Brain microvascular endothelial cell (primary cell): ENCODE data around the gene RNF181.

Experiments
- DNase-seq: peaks from one replicate; pipeline ENCODE4 v3.0.0-alpha.2; 2020
- H3K27ac ChIP-seq: fragments of 250-450 bp; sonication (Bioruptor Pico); 2 replicates; pipeline ENCODE4 v1.5.1; 2020; ENCODE audit warnings: mild to moderate bottlenecking, moderate library complexity
- H3K27me3 ChIP-seq: fragments of 250-450 bp; sonication (Bioruptor Pico); replicated peaks from 2 replicates; pipeline ENCODE4 v1.5.1; 2020; ENCODE audit warnings: mild to moderate bottlenecking
- H3K36me3 ChIP-seq: fragments of 250-450 bp; sonication (Bioruptor Pico); replicated peaks from 2 replicates; pipeline ENCODE4 v1.5.1; 2020; ENCODE audit warnings: mild to moderate bottlenecking
- H3K4me3 ChIP-seq: 2 replicates; pipeline ENCODE4 v1.5.1; 2011; ENCODE audit warnings: low read depth, mild to moderate bottlenecking, control low read depth, low read length, moderate library complexity
- CTCF ChIP-seq: IDR thresholded peaks from 2 replicates; pipeline ENCODE4 v1.5.1; 2011; ENCODE audit warnings: low read depth, mild to moderate bottlenecking, moderate library complexity, low read length, control low read depth, inconsistent platforms; ENCODE audit errors: missing control alignments
- in situ Hi-C: cut with HindIII; loops from 2 replicates; pipeline ENCODE4 v1.10.0; 2017; ENCODE audit warnings: low sequenced_read_pairs, low pct_ligation_motif_present

Gene RNF181

GRCh38 chr2:85584354-85584856 is 11.1 kb upstream of the RNF181 start, which contains the start of gene VAMP5:
VAMP5 (plus strand) TSS chr2:85584431; CDS start chr2:85584491, 60 bp downstream.
- no peak within 1 kb of the TSS for H3K27ac ChIP-seq
- H3K27me3 ChIP-seq: no peaks in the 10 kb centered on the region
- DNase-seq: no peak
- peak within 1 kb of the TSS; percentile 58 for H3K4me3 ChIP-seq
- H3K36me3 ChIP-seq: no peaks in the 10 kb centered on the region
- no peak for TF ChIP-seq CTCF
- in situ Hi-C loops: no loop called here

DNA sequence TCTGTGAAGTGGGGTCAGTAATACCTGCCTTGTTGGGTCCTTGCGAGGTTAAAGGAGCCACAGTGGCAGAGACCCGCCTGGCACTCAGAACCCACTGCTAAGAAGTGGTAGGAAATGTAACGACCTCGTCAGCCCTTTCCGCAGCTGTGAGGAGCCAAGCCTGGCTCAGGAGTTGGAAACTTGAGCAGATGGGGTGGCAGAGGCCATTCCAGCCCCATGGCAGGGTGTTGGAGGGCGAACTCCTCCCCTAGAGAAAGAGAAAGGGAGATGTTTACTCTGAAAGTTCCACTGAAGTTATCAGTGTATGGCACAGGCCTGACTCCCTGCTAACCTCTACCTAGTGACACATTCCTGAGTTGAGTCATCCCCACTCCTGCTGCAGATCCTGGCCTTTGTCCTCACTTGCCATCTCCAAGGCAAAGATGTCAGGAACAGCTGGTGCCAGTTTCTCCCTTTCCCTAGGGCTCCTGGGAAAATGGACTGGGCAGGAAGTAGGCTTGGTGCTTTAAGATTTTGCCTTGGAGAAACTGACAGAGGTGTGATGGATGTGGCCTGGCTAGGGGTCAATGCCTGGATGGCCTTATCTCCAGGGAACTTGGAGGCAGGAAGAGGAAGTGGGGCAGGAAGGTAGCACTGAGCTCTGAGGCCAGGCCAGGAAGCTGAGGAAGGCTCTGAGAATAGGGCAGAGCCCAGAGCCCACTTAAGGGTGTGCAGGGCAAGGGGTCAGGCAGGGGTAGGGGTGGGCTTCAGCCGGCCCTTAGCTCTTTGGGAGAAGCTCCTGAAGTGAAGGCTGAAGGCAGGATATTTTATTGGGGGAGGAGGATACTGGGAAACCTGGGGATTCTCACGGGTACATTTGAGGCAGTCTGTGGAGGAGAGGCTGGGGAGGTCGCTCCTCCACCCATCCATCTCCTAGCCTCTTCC is 10.4 kb upstream of the RNF181 start:
- no peak for DNase-seq
- no peak overlapping the region for H3K27ac ChIP-seq
- no peaks in the 10 kb centered on the region for H3K36me3 ChIP-seq
- TF ChIP-seq CTCF: no peak
- no peaks in the 10 kb centered on the region for H3K27me3 ChIP-seq
- peak overlapping the region; percentile 58 for H3K4me3 ChIP-seq
- in situ Hi-C loops: no loop called here

- no peak overlapping the region for H3K4me3 ChIP-seq
- H3K36me3 ChIP-seq: no peaks in the 10 kb centered on the region
- H3K27ac ChIP-seq: no peak overlapping the region
- in situ Hi-C loops: no loop called here
- TF ChIP-seq CTCF: no peak
- no peak for DNase-seq
- H3K27me3 ChIP-seq: no peaks in the 10 kb centered on the region
These were observed 9.8 kb upstream of the RNF181 start for GRCh38 chr2:85585781-85586105.

GRCh38 chr2:85588236-85588635 is 7.3 kb upstream of the RNF181 start:
- Histone ChIP-seq H3K27ac (no peak overlapping the region), H3K4me3 (no peak overlapping the region)

GRCh38 chr2:85588645-85589044 is 6.9 kb upstream of the RNF181 start:
- in situ Hi-C loops: no loop called here
- H3K4me3 ChIP-seq: no peak overlapping the region
- no peaks in the 10 kb centered on the region for H3K27me3 ChIP-seq
- no peak for TF ChIP-seq CTCF
- H3K36me3 ChIP-seq: no peaks in the 10 kb centered on the region
- no peak for DNase-seq
- no peak overlapping the region for H3K27ac ChIP-seq

More at GRCh38 chr2:85588236-85588635, 7.3 kb upstream of the RNF181 start:
- in situ Hi-C loops: no loop called here
- DNase-seq: no peak
- no peaks in the 10 kb centered on the region for H3K36me3 ChIP-seq
- no peaks in the 10 kb centered on the region for H3K27me3 ChIP-seq
- no peak for TF ChIP-seq CTCF
